ENCODE data around the gene MAGEA10. TPM values are rescaled to one million over a fixed set of nuclear protein-coding genes. Genes with fewer than 3 reads are reported as not detected.
"Not testable (repeated sequence)": the region's sequence is repeated elsewhere in the genome, so short reads cannot be mapped to it uniquely, and the experiment has no call there.

Gene MAGEA10
- not detected in 2 replicates for total RNA-seq

GRCh38 chrX:152138388-152138784 lies at the start of gene MAGEA10:
TSS of gene MAGEA10 (minus strand) at chrX:152138577. CDS start at chrX:152135620, 2,957 bp downstream.
- H3K4me3 Mint-ChIP-seq: no peak within 1 kb of the TSS
- H3K9me3 Mint-ChIP-seq: no peaks in the 10 kb centered on the region
- DNase-seq (ENCODE audit: low spot score): no peak
- H3K4me1 Mint-ChIP-seq (ENCODE audit: low read depth): no peaks in the 10 kb centered on the region
- H3K27me3 Mint-ChIP-seq (ENCODE audit: insufficient read depth): no peaks in the 10 kb centered on the region
- intact Hi-C loops (cut with micrococcal nuclease): no loop called here
- no peaks in the 10 kb centered on the region for H3K36me3 Mint-ChIP-seq (ENCODE audit: low read depth)
- H3K27ac Mint-ChIP-seq: no peak within 1 kb of the TSS

- intact Hi-C loops (cut with micrococcal nuclease): no loop called here
- H3K4me3 Mint-ChIP-seq: no peak overlapping the region
- H3K27ac Mint-ChIP-seq: no peak overlapping the region
Observed at GRCh38 chrX:152177497-152178269, 39.3 kb upstream of the MAGEA10 start.

GRCh38 chrX:152177052-152177451 lies 38.7 kb upstream of the MAGEA10 start:
- Mint-ChIP-seq H3K9me3 (no peaks in the 10 kb centered on the region), H3K4me1 (ENCODE audit: low read depth) (no peaks in the 10 kb centered on the region), H3K4me3 (no peak overlapping the region), H3K36me3 (ENCODE audit: low read depth) (no peaks in the 10 kb centered on the region), H3K27ac (no peak overlapping the region), H3K27me3 (ENCODE audit: insufficient read depth) (no peaks in the 10 kb centered on the region)
- no peak for DNase-seq (ENCODE audit: low spot score)
- intact Hi-C loops (cut with micrococcal nuclease): no loop called here

More at GRCh38 chrX:152177497-152178269, 39.3 kb upstream of the MAGEA10 start:
- no peaks in the 10 kb centered on the region for H3K27me3 Mint-ChIP-seq (ENCODE audit: insufficient read depth)
- H3K36me3 Mint-ChIP-seq (ENCODE audit: low read depth): no peaks in the 10 kb centered on the region
- no peaks in the 10 kb centered on the region for H3K9me3 Mint-ChIP-seq
- no peaks in the 10 kb centered on the region for H3K4me1 Mint-ChIP-seq (ENCODE audit: low read depth)
- DNase-seq (ENCODE audit: low spot score): no peak

- intact Hi-C loops (cut with micrococcal nuclease); H3K4me3 Mint-ChIP-seq; H3K27me3 Mint-ChIP-seq (ENCODE audit: insufficient read depth); H3K36me3 Mint-ChIP-seq (ENCODE audit: low read depth); H3K27ac Mint-ChIP-seq; H3K4me1 Mint-ChIP-seq (ENCODE audit: low read depth); H3K9me3 Mint-ChIP-seq; DNase-seq (ENCODE audit: low spot score): not testable (repeated sequence)
Observed at GRCh38 chrX:152175892-152176291, 37.5 kb upstream of the MAGEA10 start.

GRCh38 chrX:152173923-152174322 lies 35.5 kb upstream of the MAGEA10 start:
- H3K4me3 Mint-ChIP-seq; H3K9me3 Mint-ChIP-seq; DNase-seq (ENCODE audit: low spot score); H3K4me1 Mint-ChIP-seq (ENCODE audit: low read depth); H3K36me3 Mint-ChIP-seq (ENCODE audit: low read depth); intact Hi-C loops (cut with micrococcal nuclease); H3K27me3 Mint-ChIP-seq (ENCODE audit: insufficient read depth); H3K27ac Mint-ChIP-seq: not testable (repeated sequence)

GRCh38 chrX:152170621-152171020 lies 32.2 kb upstream of the MAGEA10 start:
- DNase-seq (ENCODE audit: low spot score): no peak
- H3K27me3 Mint-ChIP-seq (ENCODE audit: insufficient read depth): no peaks in the 10 kb centered on the region
- H3K27ac Mint-ChIP-seq: no peak overlapping the region
- H3K4me3 Mint-ChIP-seq: no peak overlapping the region
- H3K4me1 Mint-ChIP-seq (ENCODE audit: low read depth): no peaks in the 10 kb centered on the region
- H3K9me3 Mint-ChIP-seq: no peaks in the 10 kb centered on the region
- intact Hi-C loops (cut with micrococcal nuclease): no loop called here
- no peaks in the 10 kb centered on the region for H3K36me3 Mint-ChIP-seq (ENCODE audit: low read depth)

GRCh38 chrX:152165033-152165743 lies 26.8 kb upstream of the MAGEA10 start:
- no peaks in the 10 kb centered on the region for H3K9me3 Mint-ChIP-seq
- H3K27me3 Mint-ChIP-seq (ENCODE audit: insufficient read depth): no peaks in the 10 kb centered on the region
- DNase-seq (ENCODE audit: low spot score): no peak
- H3K36me3 Mint-ChIP-seq (ENCODE audit: low read depth): no peaks in the 10 kb centered on the region
- H3K27ac Mint-ChIP-seq: no peak overlapping the region
- intact Hi-C loops (cut with micrococcal nuclease): no loop called here
- no peak overlapping the region for H3K4me3 Mint-ChIP-seq
- H3K4me1 Mint-ChIP-seq (ENCODE audit: low read depth): no peaks in the 10 kb centered on the region

- Mint-ChIP-seq H3K27ac (no peak overlapping the region), H3K9me3 (no peaks in the 10 kb centered on the region), H3K4me1 (ENCODE audit: low read depth) (no peaks in the 10 kb centered on the region), H3K4me3 (no peak overlapping the region), H3K36me3 (ENCODE audit: low read depth) (no peaks in the 10 kb centered on the region), H3K27me3 (ENCODE audit: insufficient read depth) (no peaks in the 10 kb centered on the region)
- intact Hi-C loops (cut with micrococcal nuclease): no loop called here
- no peak for DNase-seq (ENCODE audit: low spot score)
Observed at GRCh38 chrX:152157042-152157441, 18.7 kb upstream of the MAGEA10 start.

GRCh38 chrX:152155766-152156310 lies 17.5 kb upstream of the MAGEA10 start:
- intact Hi-C loops (cut with micrococcal nuclease): no loop called here
- Mint-ChIP-seq H3K36me3 (ENCODE audit: low read depth) (no peaks in the 10 kb centered on the region), H3K4me1 (ENCODE audit: low read depth) (no peaks in the 10 kb centered on the region), H3K4me3 (no peak overlapping the region), H3K27me3 (ENCODE audit: insufficient read depth) (no peaks in the 10 kb centered on the region), H3K9me3 (no peaks in the 10 kb centered on the region), H3K27ac (no peak overlapping the region)
- no peak for DNase-seq (ENCODE audit: low spot score)

- H3K4me1 Mint-ChIP-seq (ENCODE audit: low read depth): no peaks in the 10 kb centered on the region
- intact Hi-C loops (cut with micrococcal nuclease): no loop called here
- H3K27me3 Mint-ChIP-seq (ENCODE audit: insufficient read depth): no peaks in the 10 kb centered on the region
- H3K27ac Mint-ChIP-seq: no peak overlapping the region
- no peaks in the 10 kb centered on the region for H3K36me3 Mint-ChIP-seq (ENCODE audit: low read depth)
- no peak for DNase-seq (ENCODE audit: low spot score)
- no peaks in the 10 kb centered on the region for H3K9me3 Mint-ChIP-seq
- no peak overlapping the region for H3K4me3 Mint-ChIP-seq
Observed at GRCh38 chrX:152154050-152154449, 15.7 kb upstream of the MAGEA10 start.

- Mint-ChIP-seq H3K9me3 (no peaks in the 10 kb centered on the region), H3K36me3 (ENCODE audit: low read depth) (no peaks in the 10 kb centered on the region), H3K4me1 (ENCODE audit: low read depth) (no peaks in the 10 kb centered on the region), H3K27me3 (ENCODE audit: insufficient read depth) (no peaks in the 10 kb centered on the region), H3K4me3 (no peak overlapping the region), H3K27ac (no peak overlapping the region)
- DNase-seq (ENCODE audit: low spot score): no peak
- intact Hi-C loops (cut with micrococcal nuclease): no loop called here
Observed at GRCh38 chrX:152151256-152151655, 12.9 kb upstream of the MAGEA10 start.

GRCh38 chrX:152149648-152150047 lies 11.3 kb upstream of the MAGEA10 start:
- Mint-ChIP-seq H3K4me1 (ENCODE audit: low read depth) (no peaks in the 10 kb centered on the region), H3K4me3 (no peak overlapping the region), H3K9me3 (no peaks in the 10 kb centered on the region), H3K36me3 (ENCODE audit: low read depth) (no peaks in the 10 kb centered on the region), H3K27me3 (ENCODE audit: insufficient read depth) (no peaks in the 10 kb centered on the region), H3K27ac (no peak overlapping the region)
- DNase-seq (ENCODE audit: low spot score): no peak
- intact Hi-C loops (cut with micrococcal nuclease): no loop called here

GRCh38 chrX:152139589-152139988 lies 1.2 kb upstream of the MAGEA10 start:
- Mint-ChIP-seq H3K36me3 (ENCODE audit: low read depth) (no peaks in the 10 kb centered on the region), H3K27me3 (ENCODE audit: insufficient read depth) (no peaks in the 10 kb centered on the region), H3K4me3 (no peak overlapping the region), H3K27ac (no peak overlapping the region), H3K4me1 (ENCODE audit: low read depth) (no peaks in the 10 kb centered on the region), H3K9me3 (no peaks in the 10 kb centered on the region)
- DNase-seq (ENCODE audit: low spot score): no peak
- intact Hi-C loops (cut with micrococcal nuclease): no loop called here

Data from activated T-helper 1 cell treated with anti-CD3 and anti-CD28 coated beads, Interleukin-12 subunit alpha, Interleukin-12 subunit beta, Interleukin-2, Interleukin-4 antibody, amounts not matched to agents 30 ng/mL and 10 ng/mL and 1 ng/mL, durations not matched to agents 14 hours and 24 hours and 36 hours (primary cell).